ENCODE data around the gene RSU1.

RSU1 gene

DNA sequence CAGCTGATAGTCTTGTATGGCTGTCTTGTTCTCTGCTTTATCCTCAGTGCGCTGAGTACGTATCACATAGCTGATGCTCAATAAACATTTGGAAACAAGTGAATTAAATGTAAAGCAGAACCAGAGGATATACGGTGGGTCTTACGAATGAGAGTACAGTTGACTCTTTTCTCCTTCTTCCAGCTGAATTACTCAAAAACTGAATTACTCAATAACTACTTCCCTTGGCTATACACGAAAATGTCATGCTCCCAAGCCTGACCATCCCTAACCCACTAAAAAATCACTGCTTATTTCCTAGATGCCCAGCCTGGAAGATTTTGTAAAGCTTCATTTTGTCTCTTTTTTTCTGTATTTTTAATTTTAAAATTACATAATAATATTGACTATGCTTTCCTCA lies 3.2 kb upstream of the RSU1 start:
- no peak for FAIRE-seq

DNA sequence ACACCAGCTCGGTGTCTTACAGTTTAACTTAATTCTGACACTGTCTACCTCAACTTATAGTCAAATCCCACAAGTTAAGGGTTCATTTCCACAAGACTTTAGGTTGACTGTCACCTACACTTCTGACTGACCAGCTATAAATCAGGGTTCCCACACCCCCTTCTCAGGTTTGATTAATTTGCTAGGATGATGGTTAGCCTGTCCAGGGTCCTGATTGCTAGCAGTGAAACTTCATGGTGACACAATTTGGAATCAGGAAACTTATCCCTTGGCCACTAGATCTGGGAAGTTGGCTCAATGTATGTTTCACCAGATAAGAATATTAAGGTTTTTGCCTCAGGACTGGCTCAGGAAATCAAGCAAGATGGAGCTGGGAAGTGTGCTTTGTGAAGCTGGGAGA lies 2.8 kb upstream of the RSU1 start:
- FAIRE-seq: no peak

DNA sequence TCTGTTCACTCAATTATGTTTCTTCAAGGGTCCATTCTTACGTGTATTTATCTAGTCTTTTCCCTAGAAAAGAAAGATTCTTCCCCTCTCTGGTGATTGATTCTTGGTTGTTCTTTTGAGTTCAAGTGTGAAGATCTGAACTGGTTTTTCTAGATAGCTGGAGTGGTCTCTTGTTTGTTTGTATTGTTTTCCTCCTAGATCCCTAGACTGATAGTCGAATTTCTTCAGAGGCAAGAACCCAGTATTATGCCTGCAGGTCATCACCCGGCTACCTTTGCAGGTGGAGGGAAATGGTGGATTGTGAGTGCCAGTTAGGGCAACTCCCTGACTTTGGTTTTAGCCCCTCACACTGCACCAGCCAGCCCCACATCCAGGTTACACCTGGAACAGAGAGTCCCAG lies 2.2 kb upstream of the RSU1 start:
- no peak for FAIRE-seq

DNA sequence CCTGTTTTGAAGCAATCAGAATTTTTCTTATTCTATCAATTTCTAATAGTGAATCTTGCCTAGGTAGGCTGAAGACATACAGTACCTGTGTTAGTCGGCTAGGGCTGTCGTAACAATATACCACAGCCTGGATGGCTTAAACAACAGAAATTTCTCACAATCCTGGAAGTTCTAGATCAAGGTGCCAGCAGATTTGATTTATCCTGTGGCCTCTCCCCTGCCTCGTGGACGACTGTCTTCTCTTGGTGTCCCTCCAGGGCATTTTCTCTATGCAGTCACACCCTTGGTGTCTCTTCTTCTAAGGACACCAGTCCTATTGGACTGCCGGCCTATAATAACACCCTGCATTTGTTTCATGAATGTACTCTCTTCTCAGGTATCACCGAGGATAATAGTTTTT lies 1.8 kb upstream of the RSU1 start:
- no peak for FAIRE-seq

DNA sequence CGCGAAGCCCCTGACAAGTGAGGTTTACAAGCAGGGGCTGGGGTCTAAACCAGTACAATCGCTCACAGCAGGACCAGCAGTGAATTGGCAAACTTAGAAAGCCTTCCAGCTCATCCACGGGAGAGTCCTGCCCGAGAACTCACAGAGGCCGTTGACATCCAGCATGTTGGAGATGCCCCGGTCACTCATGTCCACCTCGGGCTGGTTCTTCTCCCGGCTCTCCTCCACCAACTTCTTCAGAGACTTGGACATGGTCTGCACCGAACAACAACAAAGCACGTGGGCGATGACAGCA lies 447 bp downstream of the RSU1 start:
- no peak for FAIRE-seq

DNA sequence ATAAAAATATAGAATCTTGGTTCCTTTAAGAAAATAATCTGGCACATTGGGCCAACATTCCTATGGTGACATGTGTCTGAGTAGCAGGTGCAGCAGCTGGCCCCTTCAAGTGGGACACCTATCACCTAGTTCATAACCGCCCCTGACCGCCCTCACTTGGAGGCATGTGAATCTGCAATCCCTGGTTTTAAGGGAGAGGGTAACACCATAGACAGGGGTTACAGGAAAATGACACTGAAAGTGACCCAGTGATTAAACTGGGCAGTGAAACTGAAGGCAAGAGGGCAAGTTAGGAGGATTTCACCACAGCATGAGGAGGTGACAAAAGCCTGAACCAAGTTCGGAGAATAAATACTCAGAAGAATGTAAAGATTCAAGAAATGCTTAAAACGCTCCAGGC lies 1.1 kb downstream of the RSU1 start:
- no peak for FAIRE-seq

DNA sequence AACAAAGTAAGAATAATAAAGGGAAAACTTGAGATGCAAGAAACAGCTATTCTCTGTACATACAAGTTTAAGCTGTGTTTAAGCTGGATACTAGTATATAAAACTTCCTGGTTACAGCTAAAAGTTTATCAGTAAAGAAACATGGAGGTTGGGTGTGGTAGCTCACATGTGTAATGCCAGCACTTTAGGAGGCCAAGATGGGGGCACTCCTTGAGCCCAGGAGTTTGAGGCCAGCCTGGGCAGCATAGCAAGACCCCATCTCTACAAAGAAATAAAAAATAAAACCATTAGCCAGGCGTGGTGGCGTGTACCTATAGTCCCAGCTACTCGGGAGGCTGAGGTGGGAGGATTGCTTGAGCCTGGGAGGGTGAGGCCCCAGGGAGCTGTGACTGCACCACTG lies 3.2 kb downstream of the RSU1 start:
- no peak for FAIRE-seq

DNA sequence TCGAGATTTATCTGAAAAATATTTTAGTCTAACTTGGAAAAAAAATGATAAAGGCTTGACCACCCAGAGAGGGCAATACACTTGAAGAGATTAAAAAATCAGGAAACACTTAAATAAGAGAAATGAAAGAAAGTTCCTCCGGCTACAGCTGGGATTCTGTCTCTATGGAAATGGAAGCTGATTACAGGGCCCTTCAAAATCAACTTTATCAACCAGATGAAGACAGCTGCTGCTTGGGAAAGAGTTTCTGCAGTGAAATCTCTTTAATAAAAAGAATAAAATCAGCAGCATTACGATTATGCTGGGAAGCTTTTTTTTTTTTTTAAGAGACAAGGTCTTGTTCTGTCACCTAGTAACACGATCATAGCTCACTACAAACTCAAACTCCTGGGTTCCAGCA lies 4.5 kb downstream of the RSU1 start:
- FAIRE-seq: no peak

DNA sequence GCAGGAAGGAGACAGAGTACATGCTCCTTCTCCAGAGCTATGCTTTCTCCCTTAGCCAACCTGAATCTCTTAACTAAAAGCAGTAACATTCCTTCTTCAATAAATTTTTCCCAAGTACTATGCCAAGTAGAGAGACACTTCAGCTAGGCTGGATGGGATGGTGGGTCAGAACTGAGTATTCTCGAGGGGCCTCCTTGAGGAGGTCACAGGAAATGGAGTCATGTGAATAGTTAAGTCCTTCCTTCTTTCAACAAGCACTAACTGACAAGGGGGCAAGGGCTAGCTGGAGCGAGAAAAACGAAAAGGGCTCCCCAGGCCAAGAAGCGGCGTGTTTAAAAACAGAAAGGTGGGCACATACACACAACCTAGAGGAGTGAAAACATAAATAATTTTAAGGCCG lies 5.5 kb downstream of the RSU1 start:
- FAIRE-seq: no peak

DNA sequence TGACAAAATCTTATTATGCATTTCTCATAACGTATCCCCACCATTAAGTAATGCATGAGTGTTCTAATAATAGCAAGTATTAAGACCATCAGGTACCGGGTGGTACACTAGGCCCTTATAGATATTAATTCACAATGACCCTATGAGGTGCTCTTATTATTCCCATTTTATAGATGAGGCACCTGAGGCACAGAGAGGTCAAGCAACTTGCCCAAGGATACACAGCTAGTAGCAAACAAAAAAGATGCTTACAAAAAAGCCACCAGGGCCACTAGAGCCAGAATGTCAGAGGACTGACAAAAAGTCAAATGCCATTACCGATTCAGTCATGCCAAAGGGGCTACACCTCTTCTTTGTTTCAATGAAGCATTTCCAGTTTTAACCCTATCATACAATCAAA lies 5.9 kb downstream of the RSU1 start:
- FAIRE-seq: no peak

DNA sequence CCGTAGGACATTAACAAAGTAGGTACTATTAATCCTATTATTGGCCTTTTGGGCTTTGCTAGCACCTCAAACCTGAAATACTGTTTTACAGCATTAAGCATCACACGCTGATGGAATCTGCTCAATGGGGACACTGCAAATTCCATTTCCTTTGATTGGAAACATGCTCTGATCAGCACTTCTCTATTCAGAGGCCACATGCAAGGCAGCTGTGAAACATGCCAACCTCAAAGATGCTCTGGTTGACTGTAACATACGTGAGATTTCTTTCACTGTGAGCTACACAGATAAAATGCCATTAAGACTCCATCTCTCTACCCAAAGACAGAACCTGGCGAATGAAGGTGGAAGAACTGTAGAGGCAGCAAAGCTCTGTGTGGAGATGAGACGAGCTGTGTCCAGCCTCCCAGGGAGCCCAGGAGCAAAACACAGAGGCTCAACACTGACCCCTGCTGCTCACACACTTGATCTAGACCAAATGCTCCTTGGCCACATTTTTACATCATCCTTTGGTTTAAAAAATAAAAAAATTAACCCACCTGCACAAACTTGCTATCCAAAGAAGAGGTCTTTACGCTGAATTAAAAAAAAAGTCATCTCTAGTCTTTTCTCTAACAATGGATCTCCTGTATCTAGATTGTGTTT lies 8.0 kb downstream of the RSU1 start:
- no peak for FAIRE-seq

DNA sequence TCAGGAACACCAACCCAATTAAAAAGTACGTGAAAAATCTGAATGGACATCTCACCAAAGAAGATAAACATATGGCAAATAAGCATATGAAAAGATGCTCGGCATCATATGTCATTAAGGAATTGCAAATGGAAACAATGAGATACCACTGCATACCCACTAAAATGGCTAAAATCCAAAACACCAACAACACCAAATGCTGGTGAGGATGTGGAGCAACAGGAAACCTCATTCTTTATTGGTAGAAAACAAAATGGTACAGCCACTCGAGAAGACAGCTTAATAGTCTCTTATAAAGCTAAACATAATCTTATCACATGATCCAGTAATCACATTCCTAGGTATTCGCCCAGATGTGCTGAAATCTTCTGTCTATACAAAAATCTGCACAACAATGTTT lies 13.1 kb downstream of the RSU1 start:
- FAIRE-seq: no peak

DNA sequence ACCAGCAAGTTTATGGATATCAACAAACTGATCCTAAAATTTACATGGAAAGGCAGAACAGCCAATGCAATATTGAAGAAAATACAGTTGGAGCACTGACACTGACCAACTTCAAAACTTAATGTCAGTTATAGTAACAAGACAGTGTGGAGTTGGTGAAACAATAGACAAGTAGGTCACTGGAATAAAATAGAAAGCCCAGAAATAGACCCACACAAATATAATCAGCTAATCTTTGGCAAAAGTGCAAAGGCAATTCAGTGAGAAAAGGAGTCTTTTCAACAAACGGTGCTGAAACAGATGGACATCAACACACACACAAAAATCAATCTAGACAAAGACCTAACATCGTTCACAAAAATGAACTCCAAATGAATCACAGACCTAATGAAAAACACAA lies 13.8 kb downstream of the RSU1 start:
- FAIRE-seq: no peak

DNA sequence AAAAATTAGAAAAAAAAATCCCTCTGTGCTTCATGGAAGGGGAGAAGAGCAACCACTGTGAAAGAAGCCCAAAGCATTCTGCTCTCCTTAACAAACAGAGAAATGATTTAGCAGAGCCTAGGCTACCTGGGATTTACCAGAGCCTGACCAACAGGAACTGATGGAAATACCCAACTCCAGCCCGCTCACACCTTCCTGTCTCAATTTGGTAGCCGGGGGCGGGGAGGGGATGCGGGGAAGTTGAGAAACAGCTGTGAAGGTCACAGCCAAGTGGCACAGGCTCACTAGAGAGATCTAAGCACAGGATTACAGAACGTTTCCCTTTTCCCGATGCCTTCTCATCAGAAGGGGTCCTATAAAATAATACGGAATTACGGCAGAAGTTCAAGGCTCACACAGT lies 17.6 kb downstream of the RSU1 start:
- FAIRE-seq: no peak

DNA sequence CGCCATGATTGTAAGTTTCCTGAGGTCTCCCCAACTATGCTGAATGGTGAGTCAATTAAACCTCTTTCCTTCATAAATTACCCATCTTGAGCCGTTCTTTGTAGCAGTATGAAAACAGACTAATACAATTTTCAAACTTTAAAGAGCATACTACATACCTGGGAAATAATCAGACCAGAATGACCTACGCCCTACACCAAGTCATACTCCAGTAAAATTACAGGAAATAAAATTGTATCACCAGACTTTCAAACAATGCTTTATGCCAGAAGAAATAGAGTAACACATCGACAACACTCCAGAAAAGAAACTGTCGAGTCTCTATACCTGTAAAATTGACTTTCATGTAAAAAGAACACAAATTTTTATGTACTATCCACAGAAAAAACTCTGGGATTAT lies 18.7 kb downstream of the RSU1 start:
- no peak for FAIRE-seq

DNA sequence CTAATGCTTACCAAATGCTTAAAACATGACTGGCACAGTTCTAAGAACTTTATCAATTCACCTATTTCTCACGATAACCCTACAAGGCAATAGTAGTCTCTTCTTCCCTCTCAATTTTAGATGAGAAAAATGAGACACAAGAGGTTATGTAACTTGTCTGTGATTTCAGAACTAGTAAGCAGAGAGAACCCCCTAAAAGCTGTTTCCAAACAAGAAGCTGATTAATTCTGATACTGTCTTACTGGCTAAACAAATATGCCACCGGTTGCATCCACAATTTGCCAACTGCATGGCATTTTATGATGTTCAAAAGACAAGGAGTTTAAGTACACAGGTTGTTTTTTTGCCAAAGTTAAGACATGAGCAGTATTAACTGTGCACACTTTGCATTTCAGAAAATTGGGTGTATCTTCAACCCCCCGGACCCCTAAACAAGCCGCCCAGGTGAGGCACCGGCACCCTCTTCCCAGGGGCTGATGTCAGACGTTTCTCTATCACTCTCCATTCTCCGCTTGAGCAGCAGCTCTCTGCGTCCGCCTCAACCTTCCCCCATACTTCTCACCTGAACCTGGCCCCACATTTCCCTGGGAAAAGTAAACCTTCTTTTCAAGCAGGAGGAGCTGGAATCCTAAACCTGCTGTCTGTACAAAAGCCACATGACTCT lies 21.7 kb downstream of the RSU1 start:
- no peak for FAIRE-seq

DNA sequence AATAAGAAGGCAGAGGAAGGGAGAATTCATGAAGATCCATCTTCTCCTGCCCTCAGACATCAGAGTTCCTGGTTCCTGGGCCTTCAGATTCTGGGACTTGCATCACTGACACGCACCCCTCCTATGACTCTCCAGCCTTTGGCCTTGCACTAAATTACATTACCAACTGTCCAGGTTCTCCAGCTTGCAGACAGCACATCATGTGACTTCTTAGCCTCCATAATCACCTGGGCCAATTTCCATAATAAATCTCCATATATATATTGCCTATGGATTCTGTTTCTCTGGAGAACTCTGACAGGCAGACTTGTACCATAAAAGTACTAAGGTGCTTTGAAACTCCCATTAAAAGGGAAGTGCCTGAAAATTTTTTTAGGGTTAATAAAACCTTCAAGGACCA lies 23.2 kb downstream of the RSU1 start:
- FAIRE-seq: no peak

DNA sequence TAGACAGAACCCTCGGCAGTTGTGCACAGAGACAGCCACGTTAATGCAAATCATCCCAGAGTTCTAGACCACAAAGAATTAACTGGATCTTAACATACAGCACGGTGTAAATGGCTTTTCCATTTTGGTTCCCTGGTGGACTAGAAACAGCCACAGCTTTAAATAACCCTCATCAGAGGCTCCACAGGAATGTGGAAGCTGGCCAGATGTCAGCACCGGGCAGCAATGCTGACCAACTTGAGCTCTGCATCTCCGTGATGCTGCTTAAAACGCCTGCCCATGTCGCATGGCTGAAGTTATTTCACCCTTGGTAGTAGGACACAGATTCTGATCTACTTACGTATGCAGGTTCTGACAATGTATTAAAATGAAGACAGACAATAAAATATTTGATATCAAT lies 24.5 kb downstream of the RSU1 start:
- FAIRE-seq: no peak

DNA sequence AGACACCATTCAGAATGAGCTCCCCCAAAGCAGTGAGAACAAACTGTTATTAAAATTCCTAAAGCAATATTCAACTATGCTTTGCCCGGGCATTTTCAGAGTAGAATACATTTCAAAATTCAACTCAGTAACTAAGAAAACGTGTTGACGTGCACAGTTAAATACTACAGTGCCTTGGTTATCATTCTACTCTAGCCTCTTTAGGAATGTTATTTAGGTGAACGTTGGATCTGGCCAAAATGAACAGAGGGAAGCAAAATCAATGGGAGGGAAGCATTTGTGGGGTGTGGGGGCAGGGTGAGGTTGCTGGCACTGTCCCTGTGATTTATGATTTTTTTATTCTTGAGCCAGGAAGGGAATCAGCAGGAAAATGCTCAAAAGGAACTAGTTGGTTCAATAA lies 27.5 kb downstream of the RSU1 start:
- no peak for FAIRE-seq

DNA sequence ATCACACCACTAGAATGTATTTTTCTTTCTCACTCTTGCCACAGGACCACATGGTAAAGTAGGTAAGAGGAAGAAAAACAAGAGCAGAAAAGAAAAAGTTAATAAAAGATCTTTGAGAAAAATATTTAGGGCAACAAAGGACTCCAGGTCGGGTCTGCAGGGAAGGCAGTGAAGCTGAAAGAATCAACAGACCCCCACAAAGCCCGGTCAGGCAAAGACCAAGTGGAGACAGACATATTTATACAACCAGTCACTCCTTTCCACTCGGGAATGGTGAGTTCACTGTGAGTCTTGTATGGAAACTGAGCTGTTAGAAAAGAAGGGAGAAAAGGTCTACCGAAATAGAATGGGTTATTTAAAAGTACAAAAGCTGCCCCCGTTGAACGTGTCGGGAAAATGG lies 28.0 kb downstream of the RSU1 start:
- no peak for FAIRE-seq

DNA sequence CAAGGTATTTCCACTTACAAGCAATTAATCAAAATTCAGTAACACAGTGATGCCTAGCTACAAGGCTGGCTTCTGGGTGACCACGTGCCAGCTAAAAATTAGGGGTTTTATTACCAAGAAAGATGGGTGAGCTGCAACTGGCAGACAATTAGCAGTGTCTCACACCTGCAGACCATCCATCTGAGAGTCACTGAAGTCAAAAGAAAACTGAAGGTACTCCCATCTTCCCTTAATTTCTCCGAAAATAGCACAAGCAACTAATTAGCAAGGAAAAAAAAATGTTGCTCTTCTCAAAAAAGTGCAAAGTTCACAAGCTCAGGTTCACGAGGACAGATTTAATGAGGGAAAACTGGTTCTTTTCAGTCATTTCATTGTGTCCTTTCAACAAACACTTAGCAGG lies 28.4 kb downstream of the RSU1 start:
- no peak for FAIRE-seq

DNA sequence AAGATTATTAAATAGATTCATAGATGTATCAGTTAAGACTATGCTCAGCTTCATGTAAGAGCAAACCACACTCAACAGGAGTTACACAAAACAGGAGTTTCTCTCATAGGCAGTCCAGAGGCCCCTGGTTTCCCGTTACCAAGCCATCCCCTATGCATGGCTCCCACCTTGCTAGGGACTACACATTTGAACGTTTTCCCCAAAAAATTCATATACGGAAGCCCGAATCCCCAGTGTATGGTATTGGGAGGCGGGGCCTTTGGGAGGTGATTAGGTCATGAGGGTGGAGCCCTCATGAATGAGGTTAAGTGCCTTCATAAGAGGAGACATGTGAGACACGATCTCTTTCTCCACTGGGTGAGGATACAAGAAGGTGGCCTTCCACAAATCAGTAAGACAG lies 29.1 kb downstream of the RSU1 start:
- FAIRE-seq: no peak

DNA sequence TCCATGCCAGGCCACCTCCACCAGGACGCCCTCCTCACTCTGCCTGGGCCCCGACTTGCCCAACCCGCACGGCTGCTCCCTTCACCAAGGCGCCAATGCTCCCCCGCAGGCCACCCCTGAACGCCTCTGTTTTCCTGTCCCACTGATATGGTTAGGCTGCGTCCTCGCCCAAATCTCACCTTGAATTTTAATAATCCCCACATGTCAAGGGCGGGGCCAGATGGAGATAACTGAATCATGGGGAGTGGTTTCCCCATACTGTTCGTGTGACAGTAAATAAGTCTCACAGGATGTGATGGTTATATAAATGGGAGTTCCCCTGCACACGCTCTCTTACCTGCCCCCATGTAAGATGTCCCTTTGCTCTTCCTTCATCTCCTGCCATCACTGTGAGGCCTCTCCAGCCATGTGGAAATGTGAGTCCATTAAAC lies 29.8 kb downstream of the RSU1 start:
- no peak for FAIRE-seq

DNA sequence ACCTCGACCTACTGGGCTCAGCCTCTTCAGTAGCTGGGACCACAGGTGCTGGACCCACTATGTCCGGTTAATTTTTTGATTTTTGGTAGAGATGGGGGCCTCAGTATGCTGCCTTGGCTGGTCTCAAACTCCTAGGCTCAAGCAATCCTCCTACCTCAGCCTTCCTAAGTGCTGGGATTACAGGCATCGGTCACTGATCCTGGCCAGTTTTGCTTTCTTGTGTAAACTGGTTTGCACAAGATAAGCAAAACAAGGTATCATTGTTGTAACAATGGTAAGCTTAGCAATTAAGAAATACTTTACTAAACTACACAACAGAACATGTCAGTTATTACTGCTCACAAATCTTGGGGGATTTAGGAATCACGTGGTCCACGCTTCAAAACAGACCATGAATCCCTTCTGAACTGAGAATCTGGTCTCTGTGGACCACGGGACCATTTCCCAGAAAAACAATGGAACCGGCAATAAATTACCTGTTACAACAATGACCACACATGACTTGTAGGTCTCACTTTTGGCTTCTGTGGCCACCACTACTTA lies 36.8 kb downstream of the RSU1 start:
- no peak for FAIRE-seq

DNA sequence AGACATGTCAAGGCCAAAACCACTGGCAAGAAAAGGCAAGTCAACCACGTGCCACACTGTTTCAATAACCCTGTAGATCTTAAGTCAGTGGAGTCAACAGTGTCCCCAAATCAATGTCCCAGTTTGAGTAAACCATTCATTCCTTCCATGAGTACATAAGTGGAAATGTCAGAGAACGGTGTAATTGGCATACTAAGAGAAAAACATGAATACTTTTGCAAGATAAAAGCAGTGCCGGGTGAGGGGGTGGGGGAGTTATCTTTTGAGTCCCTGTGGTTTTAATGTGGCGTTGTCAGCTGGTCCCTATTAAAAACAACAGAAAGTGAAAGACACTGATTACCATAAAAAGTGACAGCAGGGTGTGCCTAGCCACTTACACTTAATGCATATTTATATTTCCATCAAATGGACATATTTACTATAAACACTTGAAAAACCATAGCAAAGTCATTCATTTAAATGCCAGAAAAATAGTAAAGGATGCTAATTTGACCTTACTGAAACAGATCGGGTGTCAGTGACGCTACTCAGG lies 37.8 kb downstream of the RSU1 start:
- no peak for FAIRE-seq

Data from A204.1 (cell line).